Superior temporal gyrus (tissue), 1 donor: ENCODE measurements around the gene OR4E2.
"Not testable (repeated sequence)": the region's sequence is repeated elsewhere in the genome, so short reads cannot be mapped to it uniquely, and the experiment has no call there.

Experiments used
- DNase-seq: peaks from one replicate; pipeline ENCODE4 v3.0.0-alpha.2; 2016; ENCODE audit errors: extremely low spot score

OR4E2 gene

GRCh38 chr14:21653331-21653885 is at the start of gene OR4E2:
Gene OR4E2, plus strand, starts transcription at chr14:21653835. Its CDS starts 11,248 bp downstream, at chr14:21665083.
- DNase-seq, result no peak

- no peak for DNase-seq
Measured at GRCh38 chr14:21612324-21612723, 41.3 kb upstream of the OR4E2 start.

- DNase-seq, result no peak
Measured at GRCh38 chr14:21614240-21614639, 39.4 kb upstream of the OR4E2 start.

- no peak for DNase-seq
Measured at GRCh38 chr14:21617614-21618013, 36.0 kb upstream of the OR4E2 start.

GRCh38 chr14:21626491-21627230 is 27.0 kb upstream of the OR4E2 start:
- no peak for DNase-seq

GRCh38 chr14:21630503-21630902 is 23.1 kb upstream of the OR4E2 start:
- DNase-seq, result not testable (repeated sequence)

GRCh38 chr14:21631084-21631483 is 22.6 kb upstream of the OR4E2 start:
- DNase-seq, result no peak

GRCh38 chr14:21634840-21635239 is 18.8 kb upstream of the OR4E2 start, which contains the start of gene OR10G2:
Gene OR10G2, minus strand, starts transcription at chr14:21634940. Its CDS starts 98 bp downstream, at chr14:21634842.
- DNase-seq, result no peak

- no peak for DNase-seq
Measured at GRCh38 chr14:21642683-21643082, 11.0 kb upstream of the OR4E2 start.

- DNase-seq, result no peak
Measured at GRCh38 chr14:21643407-21643806, 10.2 kb upstream of the OR4E2 start.

GRCh38 chr14:21647380-21647779 is 6.3 kb upstream of the OR4E2 start:
- DNase-seq, result no peak

- no peak for DNase-seq
Measured at GRCh38 chr14:21652209-21652808, 1.3 kb upstream of the OR4E2 start.

- no peak for DNase-seq
Measured at GRCh38 chr14:21654215-21654614, 580 bp downstream of the OR4E2 start.

- no peak for DNase-seq
Measured at GRCh38 chr14:21656980-21657379, 3.3 kb downstream of the OR4E2 start.

GRCh38 chr14:21668377-21668776 is 14.7 kb downstream of the OR4E2 start:
- no peak for DNase-seq

- no peak for DNase-seq
Measured at GRCh38 chr14:21669284-21669683, 15.6 kb downstream of the OR4E2 start.

- no peak for DNase-seq
Measured at GRCh38 chr14:21671371-21671770, 17.7 kb downstream of the OR4E2 start.

GRCh38 chr14:21672116-21672515 is 18.5 kb downstream of the OR4E2 start:
- no peak for DNase-seq

GRCh38 chr14:21673718-21674117 is 20.1 kb downstream of the OR4E2 start, which contains the start of gene OR4E1:
Gene OR4E1, minus strand, starts transcription at chr14:21673818. Its CDS starts 2,883 bp downstream, at chr14:21670935.
- no peak for DNase-seq

GRCh38 chr14:21675566-21675965 is 21.9 kb downstream of the OR4E2 start:
- no peak for DNase-seq

GRCh38 chr14:21680072-21680471 is 26.4 kb downstream of the OR4E2 start:
- DNase-seq, result no peak

GRCh38 chr14:21686468-21686867 is 32.8 kb downstream of the OR4E2 start:
- no peak for DNase-seq

- DNase-seq, result no peak
Measured at GRCh38 chr14:21694425-21694824, 40.8 kb downstream of the OR4E2 start.
